ENCODE results near the gene CDK14.
"Not testable (repeated sequence)": the region's sequence is repeated elsewhere in the genome, so short reads cannot be mapped to it uniquely, and the experiment has no call there.

Gene CDK14

DNA sequence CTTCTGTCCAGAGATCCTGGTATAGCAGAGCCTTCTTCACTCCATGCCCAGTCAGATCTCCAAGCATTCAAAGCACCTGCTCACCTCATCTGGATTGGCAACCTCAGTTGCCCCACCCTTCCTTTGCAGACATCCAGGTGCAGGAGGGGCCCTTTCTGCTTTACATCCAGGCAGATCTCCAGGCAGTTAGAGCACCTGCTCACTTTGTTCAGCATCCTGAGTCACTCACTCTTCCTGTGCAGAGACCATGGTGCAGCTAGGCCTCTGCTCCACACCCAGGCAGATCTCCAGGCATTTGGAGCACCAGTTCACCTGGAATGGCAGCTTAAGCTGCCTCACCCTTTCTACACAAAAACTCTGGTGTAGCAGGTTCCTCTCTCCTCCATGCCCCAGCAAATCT is 153.1 kb downstream of the CDK14 start:
- no peaks in the 10 kb centered on the region for H3K9me3 Mint-ChIP-seq
- H3K27me3 Mint-ChIP-seq: no peaks in the 10 kb centered on the region
- H3K4me3 Mint-ChIP-seq: no peak overlapping the region
- DNase-seq: no peak
- no peaks in the 10 kb centered on the region for H3K36me3 Mint-ChIP-seq (ENCODE audit: low read depth)
- H3K27ac Mint-ChIP-seq: no peak overlapping the region
- no peaks in the 10 kb centered on the region for H3K4me1 Mint-ChIP-seq (ENCODE audit: low read depth)

GRCh38 chr7:90749774-90750173 is 153.7 kb downstream of the CDK14 start:
- Mint-ChIP-seq H3K27ac (no peak overlapping the region), H3K4me1 (ENCODE audit: low read depth) (no peaks in the 10 kb centered on the region), H3K27me3 (no peaks in the 10 kb centered on the region), H3K4me3 (no peak overlapping the region), H3K36me3 (ENCODE audit: low read depth) (no peaks in the 10 kb centered on the region), H3K9me3 (no peaks in the 10 kb centered on the region)
- DNase-seq: no peak

GRCh38 chr7:90751595-90751994 is 155.5 kb downstream of the CDK14 start:
- no peak overlapping the region for H3K4me3 Mint-ChIP-seq
- H3K4me1 Mint-ChIP-seq (ENCODE audit: low read depth): no peaks in the 10 kb centered on the region
- H3K27me3 Mint-ChIP-seq: no peaks in the 10 kb centered on the region
- no peak for DNase-seq
- no peaks in the 10 kb centered on the region for H3K36me3 Mint-ChIP-seq (ENCODE audit: low read depth)
- no peaks in the 10 kb centered on the region for H3K9me3 Mint-ChIP-seq
- H3K27ac Mint-ChIP-seq: no peak overlapping the region

DNA sequence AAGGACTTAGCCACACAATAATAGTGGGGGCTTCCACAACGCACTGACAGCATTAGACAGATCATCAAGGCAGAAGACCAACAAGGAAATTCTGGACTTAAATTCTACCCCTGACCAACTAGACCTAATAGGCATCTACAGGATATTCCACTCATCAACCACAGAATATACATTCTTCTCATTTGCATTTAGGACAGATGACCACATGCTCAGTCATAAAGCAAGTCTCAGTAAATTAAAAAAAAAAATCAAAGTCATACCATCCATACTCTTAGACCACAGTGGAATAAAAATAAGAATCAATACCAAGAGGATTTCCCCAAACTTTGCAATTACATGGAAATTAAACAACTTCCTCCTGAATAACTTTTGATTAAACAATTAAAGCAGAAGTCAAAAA is 155.9 kb downstream of the CDK14 start:
- Mint-ChIP-seq H3K4me3 (no peak overlapping the region), H3K4me1 (ENCODE audit: low read depth) (no peaks in the 10 kb centered on the region), H3K27me3 (no peaks in the 10 kb centered on the region), H3K9me3 (no peaks in the 10 kb centered on the region), H3K36me3 (ENCODE audit: low read depth) (no peaks in the 10 kb centered on the region), H3K27ac (no peak overlapping the region)
- DNase-seq: no peak

DNA sequence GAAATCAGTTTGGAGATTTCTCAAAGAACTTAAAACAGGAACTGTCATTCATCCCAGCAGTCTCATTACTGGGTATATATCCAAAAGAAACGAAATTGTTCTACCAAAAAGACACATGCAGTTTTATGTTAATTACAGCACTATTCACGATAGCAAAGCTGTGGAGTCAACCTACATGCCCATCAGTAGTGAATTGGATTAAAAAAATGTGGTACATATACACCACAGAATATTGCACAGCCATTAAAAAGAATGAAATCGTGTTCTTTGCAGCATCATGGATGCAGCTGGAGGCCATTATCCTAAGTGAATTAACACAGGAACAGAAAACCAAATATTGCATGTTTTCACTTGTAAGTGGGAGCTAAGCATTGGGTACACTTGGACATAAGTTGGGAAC is 158.9 kb downstream of the CDK14 start:
- no peaks in the 10 kb centered on the region for H3K36me3 Mint-ChIP-seq (ENCODE audit: low read depth)
- no peak overlapping the region for H3K27ac Mint-ChIP-seq
- H3K9me3 Mint-ChIP-seq: no peaks in the 10 kb centered on the region
- H3K27me3 Mint-ChIP-seq: no peaks in the 10 kb centered on the region
- no peak overlapping the region for H3K4me3 Mint-ChIP-seq
- no peak for DNase-seq
- H3K4me1 Mint-ChIP-seq (ENCODE audit: low read depth): no peaks in the 10 kb centered on the region

- no peak overlapping the region for H3K4me3 Mint-ChIP-seq
These were observed 160.2 kb downstream of the CDK14 start for GRCh38 chr7:90756366-90756765.

GRCh38 chr7:90757565-90757950 is 161.4 kb downstream of the CDK14 start:
- not testable (repeated sequence) for H3K9me3 Mint-ChIP-seq

More at GRCh38 chr7:90756366-90756765, 160.2 kb downstream of the CDK14 start:
- Mint-ChIP-seq H3K9me3 (no peaks in the 10 kb centered on the region), H3K27ac (no peak overlapping the region), H3K36me3 (ENCODE audit: low read depth) (no peaks in the 10 kb centered on the region), H3K27me3 (no peaks in the 10 kb centered on the region), H3K4me1 (ENCODE audit: low read depth) (no peaks in the 10 kb centered on the region)
- no peak for DNase-seq

DNA sequence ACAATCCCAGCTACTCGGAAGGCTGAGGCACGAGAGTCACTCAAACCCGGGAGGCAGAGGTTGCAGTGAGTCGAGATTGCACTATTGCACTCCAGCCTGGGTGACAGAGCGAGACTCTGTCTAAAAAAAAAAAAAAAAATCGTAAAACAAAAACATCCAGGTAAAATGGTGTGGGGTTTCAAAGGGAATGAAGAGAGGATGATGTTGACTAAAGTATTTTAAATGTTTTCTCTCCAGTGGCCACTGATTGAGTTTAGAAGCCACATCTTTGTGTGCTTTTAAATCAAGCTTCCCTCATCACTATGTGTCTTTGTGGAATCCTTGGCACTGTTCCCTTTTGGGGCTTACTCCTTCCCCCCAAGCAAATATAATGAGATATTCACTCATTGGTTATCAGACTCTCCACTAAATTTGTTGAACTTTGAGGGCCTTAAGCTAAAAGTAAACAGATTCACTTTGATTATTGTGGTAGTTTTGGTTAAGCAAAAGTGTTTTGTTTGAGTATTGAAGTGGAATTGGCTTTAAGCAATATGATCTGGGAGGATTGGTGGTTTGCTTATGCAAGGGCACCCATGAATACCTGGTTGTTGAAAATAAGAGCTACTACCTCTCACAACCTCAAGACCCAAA is 162.9 kb downstream of the CDK14 start:
- DNase-seq: no peak
- no peak overlapping the region for H3K27ac Mint-ChIP-seq
- H3K36me3 Mint-ChIP-seq (ENCODE audit: low read depth): no peaks in the 10 kb centered on the region
- H3K4me1 Mint-ChIP-seq (ENCODE audit: low read depth): no peaks in the 10 kb centered on the region
- no peak overlapping the region for H3K4me3 Mint-ChIP-seq
- no peaks in the 10 kb centered on the region for H3K27me3 Mint-ChIP-seq
- H3K9me3 Mint-ChIP-seq: no peaks in the 10 kb centered on the region

More at GRCh38 chr7:90757565-90757950, 161.4 kb downstream of the CDK14 start:
- H3K27ac Mint-ChIP-seq; DNase-seq; H3K36me3 Mint-ChIP-seq (ENCODE audit: low read depth); H3K4me3 Mint-ChIP-seq; H3K27me3 Mint-ChIP-seq; H3K4me1 Mint-ChIP-seq (ENCODE audit: low read depth): not testable (repeated sequence)

DNA sequence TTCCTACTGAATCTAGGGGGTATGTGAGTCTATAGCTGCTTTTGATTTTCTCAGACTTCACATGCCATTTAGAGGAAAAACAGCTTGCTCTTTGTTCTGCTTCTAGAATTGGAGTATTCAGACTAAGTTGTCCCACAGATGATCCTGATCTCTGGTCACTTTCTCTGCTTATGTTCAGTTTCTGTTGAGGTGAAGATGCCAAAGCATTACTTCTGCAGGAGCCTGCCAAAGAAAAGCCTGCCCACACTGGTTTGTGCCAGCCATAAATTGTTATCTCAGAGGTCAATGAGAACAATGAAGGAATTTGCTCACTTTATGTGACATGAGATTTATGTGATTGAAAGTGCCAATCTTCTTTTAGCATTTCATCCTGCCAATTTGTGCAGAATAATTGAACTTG is 163.6 kb downstream of the CDK14 start:
- Mint-ChIP-seq H3K4me3 (no peak overlapping the region), H3K27ac (no peak overlapping the region), H3K4me1 (ENCODE audit: low read depth) (no peaks in the 10 kb centered on the region), H3K27me3 (no peaks in the 10 kb centered on the region), H3K9me3 (no peaks in the 10 kb centered on the region), H3K36me3 (ENCODE audit: low read depth) (no peaks in the 10 kb centered on the region)
- no peak for DNase-seq

DNA sequence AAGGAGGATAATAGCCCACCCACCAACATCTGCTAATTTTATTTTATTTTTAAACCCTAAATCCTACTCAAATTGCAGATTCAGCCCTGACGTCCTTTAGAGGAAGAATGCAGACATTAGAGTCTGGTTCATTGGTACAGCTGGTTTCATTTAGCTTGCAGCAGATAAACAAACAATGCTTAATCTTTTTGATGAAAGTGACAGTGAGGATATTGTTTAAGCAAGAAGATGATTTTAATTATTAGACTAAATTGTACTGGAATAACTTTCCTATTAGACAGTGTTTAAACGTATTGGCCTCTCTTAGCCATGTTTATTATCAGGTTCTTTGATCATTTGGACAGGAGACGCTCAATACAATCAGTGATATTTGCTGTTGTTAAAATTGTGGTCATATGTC is 164.8 kb downstream of the CDK14 start:
- no peak for DNase-seq
- Mint-ChIP-seq H3K4me3 (no peak overlapping the region), H3K9me3 (no peaks in the 10 kb centered on the region), H3K36me3 (ENCODE audit: low read depth) (no peaks in the 10 kb centered on the region), H3K27me3 (no peaks in the 10 kb centered on the region), H3K27ac (no peak overlapping the region), H3K4me1 (ENCODE audit: low read depth) (no peaks in the 10 kb centered on the region)

DNA sequence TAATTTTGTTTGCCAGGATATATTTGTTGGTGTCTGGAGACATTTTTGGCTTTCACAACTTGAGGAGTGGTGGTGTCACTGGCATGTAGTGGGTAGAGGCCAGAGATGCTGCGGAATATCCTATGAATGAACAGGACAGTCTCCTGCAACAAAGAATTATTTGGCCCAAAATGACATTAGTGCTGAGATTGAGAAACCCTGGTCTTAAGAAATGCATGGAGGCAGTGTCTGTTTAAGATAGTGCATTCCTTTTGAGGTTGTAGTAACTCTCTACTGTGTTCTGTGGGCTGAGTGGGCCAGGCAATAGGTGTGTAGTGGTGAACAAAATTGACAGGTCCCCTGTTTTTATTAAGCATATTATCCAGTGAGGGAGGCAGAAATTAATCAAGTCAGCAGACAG is 165.5 kb downstream of the CDK14 start:
- no peaks in the 10 kb centered on the region for H3K36me3 Mint-ChIP-seq (ENCODE audit: low read depth)
- H3K27ac Mint-ChIP-seq: no peak overlapping the region
- H3K4me3 Mint-ChIP-seq: no peak overlapping the region
- no peaks in the 10 kb centered on the region for H3K27me3 Mint-ChIP-seq
- no peak for DNase-seq
- H3K4me1 Mint-ChIP-seq (ENCODE audit: low read depth): no peaks in the 10 kb centered on the region
- H3K9me3 Mint-ChIP-seq: no peaks in the 10 kb centered on the region

GRCh38 chr7:90763108-90763507 is 167.0 kb downstream of the CDK14 start:
- no peak overlapping the region for H3K4me3 Mint-ChIP-seq

DNA sequence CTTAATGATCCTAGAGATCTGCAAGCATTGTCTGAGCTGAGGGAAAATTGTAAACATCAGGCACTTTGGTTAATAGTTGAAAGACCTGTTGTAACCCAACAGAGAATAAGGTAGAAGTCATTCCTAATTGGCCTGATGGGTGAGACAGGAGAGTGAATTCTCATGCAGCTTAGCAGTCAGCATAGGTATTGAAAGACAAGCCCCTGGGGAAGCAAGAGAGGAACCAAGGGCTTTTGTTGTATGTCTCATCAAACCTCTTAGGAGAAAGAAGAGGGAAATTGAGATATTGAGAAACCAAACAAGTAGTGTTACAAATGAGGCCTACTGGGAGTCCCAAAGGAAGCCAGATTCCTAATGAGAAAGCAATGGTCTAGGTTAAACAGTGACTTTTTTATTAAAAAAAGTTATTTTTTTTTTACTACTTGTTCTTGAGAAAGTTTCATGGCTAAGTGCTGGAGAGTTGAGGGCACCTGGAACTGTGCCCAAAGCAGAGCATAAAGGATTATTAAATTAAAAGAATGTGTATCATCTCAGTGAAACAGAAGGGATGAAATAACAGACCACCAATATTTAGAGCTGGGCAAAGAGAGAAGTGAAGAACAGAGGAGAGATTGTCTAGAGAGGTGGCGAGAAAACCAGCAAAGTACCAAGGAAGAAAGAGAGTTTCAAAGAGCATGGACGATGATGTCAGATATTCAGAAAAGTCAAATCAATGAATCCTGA is 168.9 kb downstream of the CDK14 start:
- H3K27me3 Mint-ChIP-seq: no peaks in the 10 kb centered on the region
- no peak for DNase-seq
- no peaks in the 10 kb centered on the region for H3K9me3 Mint-ChIP-seq
- no peak overlapping the region for H3K27ac Mint-ChIP-seq
- H3K36me3 Mint-ChIP-seq (ENCODE audit: low read depth): no peaks in the 10 kb centered on the region
- no peak overlapping the region for H3K4me3 Mint-ChIP-seq
- no peaks in the 10 kb centered on the region for H3K4me1 Mint-ChIP-seq (ENCODE audit: low read depth)

More at GRCh38 chr7:90763108-90763507, 167.0 kb downstream of the CDK14 start:
- H3K27ac Mint-ChIP-seq: no peak overlapping the region
- no peaks in the 10 kb centered on the region for H3K4me1 Mint-ChIP-seq (ENCODE audit: low read depth)
- no peaks in the 10 kb centered on the region for H3K9me3 Mint-ChIP-seq
- no peaks in the 10 kb centered on the region for H3K27me3 Mint-ChIP-seq
- DNase-seq: no peak
- H3K36me3 Mint-ChIP-seq (ENCODE audit: low read depth): no peaks in the 10 kb centered on the region

DNA sequence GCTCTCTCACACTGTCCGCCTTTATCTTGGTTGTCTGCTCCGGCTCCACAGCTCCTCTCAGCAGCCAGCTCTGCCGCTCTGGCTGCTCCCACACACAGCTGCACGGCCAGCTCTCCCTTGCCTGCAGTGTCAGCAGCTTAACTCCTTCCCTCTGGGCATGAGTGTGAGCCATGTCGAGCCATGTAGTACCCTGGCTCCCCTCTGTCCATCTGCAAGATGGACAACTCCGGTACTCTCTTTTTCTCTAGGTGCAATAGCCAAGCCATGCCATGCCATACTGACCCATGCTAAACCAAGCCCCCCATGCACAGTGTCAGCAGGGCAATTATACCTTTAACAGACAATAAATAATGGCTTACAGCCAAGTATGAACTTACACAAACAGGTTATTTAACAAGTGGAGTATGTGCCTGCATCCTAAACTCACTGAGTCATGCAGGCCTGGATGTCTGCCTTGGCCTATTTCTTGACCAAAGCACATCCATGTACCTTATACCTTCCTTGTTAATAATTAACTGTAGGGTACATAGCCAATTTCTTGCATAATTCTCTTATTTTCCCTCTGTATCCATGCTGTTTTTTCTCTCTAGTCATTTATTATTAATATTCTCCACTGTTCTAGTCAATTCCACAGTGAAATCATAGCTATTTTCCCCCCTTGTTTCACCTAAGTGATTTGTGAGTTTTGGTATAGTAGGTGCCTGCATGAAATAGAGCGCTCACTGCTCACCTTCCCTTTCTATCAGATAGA is 170.9 kb downstream of the CDK14 start:
- Mint-ChIP-seq H3K4me1 (ENCODE audit: low read depth) (no peaks in the 10 kb centered on the region), H3K36me3 (ENCODE audit: low read depth) (no peaks in the 10 kb centered on the region), H3K9me3 (peaks cover 7% of the 10 kb centered on the region), H3K27me3 (no peaks in the 10 kb centered on the region), H3K27ac (no peak overlapping the region), H3K4me3 (no peak overlapping the region)
- no peak for DNase-seq

DNA sequence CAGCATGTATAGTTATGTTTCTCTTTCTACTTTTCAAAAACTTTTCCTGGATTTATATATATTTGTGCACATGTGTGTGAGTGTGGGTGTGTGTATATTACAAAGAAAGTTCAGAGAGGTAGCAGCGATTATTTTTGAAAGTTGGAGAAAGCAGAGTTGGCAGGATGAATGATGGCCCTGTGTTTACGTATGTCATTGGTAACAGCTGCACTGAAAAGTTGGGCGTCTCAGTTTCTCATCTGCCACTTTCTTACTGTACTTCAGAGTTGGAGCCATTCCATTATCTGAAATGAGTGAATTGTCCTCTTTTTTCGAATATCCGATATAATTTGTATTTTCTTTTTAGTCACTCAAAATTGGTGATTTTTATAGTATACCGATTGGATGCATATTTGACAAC is 172.2 kb downstream of the CDK14 start:
- Mint-ChIP-seq H3K4me3 (no peak overlapping the region), H3K4me1 (ENCODE audit: low read depth) (no peaks in the 10 kb centered on the region), H3K27me3 (no peaks in the 10 kb centered on the region), H3K9me3 (peaks cover 9% of the 10 kb centered on the region), H3K36me3 (ENCODE audit: low read depth) (no peaks in the 10 kb centered on the region), H3K27ac (no peak overlapping the region)
- no peak for DNase-seq

All from activated T-cell treated with anti-CD3 and anti-CD28 coated beads, Interleukin-2, amount 50 U/mL, for 24 hours (primary cell).